GM21526 (cell line): ENCODE data around the gene CSTF3.
"Not testable (repeated sequence)": the region's sequence is repeated elsewhere in the genome, so short reads cannot be mapped to it uniquely, and the experiment has no call there.

Experiments
- ATAC-seq: cut with Tn5 transposase; IDR thresholded peaks from one replicate; pipeline ENCODE4 v1.9.1; 2021; ENCODE audit warnings: moderate library complexity; ENCODE audit not compliant: unreplicated experiment, low FRiP score

CSTF3 gene

GRCh38 chr11:33161120-33162005 is at the start of gene CSTF3:
CSTF3 (minus strand) TSS chr11:33161480; CDS start chr11:33161325, 155 bp downstream.
- peak; percentile 81 for ATAC-seq

- no peak for ATAC-seq
These were observed 46.9 kb upstream of the CSTF3 start for GRCh38 chr11:33208150-33208549.

- ATAC-seq: no peak
These were observed 46.2 kb upstream of the CSTF3 start for GRCh38 chr11:33207408-33207985.

- no peak for ATAC-seq
These were observed 36.8 kb upstream of the CSTF3 start for GRCh38 chr11:33197915-33198727.

GRCh38 chr11:33195462-33196173 is 34.3 kb upstream of the CSTF3 start:
- ATAC-seq: no peak

- ATAC-seq: no peak
These were observed 33.2 kb upstream of the CSTF3 start for GRCh38 chr11:33194455-33194854.

GRCh38 chr11:33191467-33191866 is 30.2 kb upstream of the CSTF3 start:
- ATAC-seq: no peak

- ATAC-seq: no peak
These were observed 26.9 kb upstream of the CSTF3 start for GRCh38 chr11:33187998-33188722.

- ATAC-seq: no peak
These were observed 24.5 kb upstream of the CSTF3 start for GRCh38 chr11:33185756-33186155.

- no peak for ATAC-seq
These were observed 21.1 kb upstream of the CSTF3 start for GRCh38 chr11:33182246-33182878.

- no peak for ATAC-seq
These were observed 18.1 kb upstream of the CSTF3 start for GRCh38 chr11:33179348-33179803.

- no peak for ATAC-seq
These were observed 17.3 kb upstream of the CSTF3 start for GRCh38 chr11:33178443-33179180.

GRCh38 chr11:33177676-33178336 is 16.5 kb upstream of the CSTF3 start:
- ATAC-seq: no peak

- ATAC-seq: not testable (repeated sequence)
These were observed 15.5 kb upstream of the CSTF3 start for GRCh38 chr11:33176760-33177159.

GRCh38 chr11:33172996-33173395 is 11.7 kb upstream of the CSTF3 start:
- ATAC-seq: no peak

- no peak for ATAC-seq
These were observed 11.1 kb upstream of the CSTF3 start for GRCh38 chr11:33172345-33172744.

GRCh38 chr11:33171251-33171650 is 10.0 kb upstream of the CSTF3 start:
- ATAC-seq: no peak

- ATAC-seq: no peak
These were observed 7.5 kb upstream of the CSTF3 start for GRCh38 chr11:33168709-33169200.
